ENCODE results near the gene METTL22. TPM values are rescaled to one million over a fixed set of nuclear protein-coding genes. Genes with fewer than 3 reads are reported as not detected.
A peak's percentile ranks its signal among the peaks of the same experiment; 100 is the strongest.

Gene METTL22
- total and polyA plus RNA-seq, 2 experiments from 2014 or later = 46.0 to 63.5 TPM

GRCh38 chr16:8679151-8679550 is 57.7 kb downstream of the METTL22 start:
- no peak for DNase-seq (ENCODE audit: low read depth in 1 of 2, low spot score in 1 of 2)
- no peak overlapping the region for H3K27ac ChIP-seq
- TF ChIP-seq CTCF (IDR thresholded peaks at IDR 0.05; ENCODE audit: low read depth, low read length) = no peak
- no peak overlapping the region for H3K4me3 ChIP-seq
- H3K9me3 ChIP-seq (ENCODE audit: low read depth) = no peaks in the 10 kb centered on the region
- peaks cover 8% of the 10 kb centered on the region for H3K27me3 ChIP-seq
- no peaks in the 10 kb centered on the region for H3K36me3 ChIP-seq
- no peaks in the 10 kb centered on the region for H3K4me1 ChIP-seq (ENCODE audit: low read depth)

- no peak overlapping the region for H3K4me3 ChIP-seq
- no peaks in the 10 kb centered on the region for H3K9me3 ChIP-seq (ENCODE audit: low read depth)
- DNase-seq (ENCODE audit: low read depth in 1 of 2, low spot score in 1 of 2) = no peak
- no peaks in the 10 kb centered on the region for H3K27me3 ChIP-seq
- no peak overlapping the region for H3K27ac ChIP-seq
- no peaks in the 10 kb centered on the region for H3K36me3 ChIP-seq
- peaks cover 9% of the 10 kb centered on the region for H3K4me1 ChIP-seq (ENCODE audit: low read depth)
- no peak for TF ChIP-seq CTCF (IDR thresholded peaks at IDR 0.05; ENCODE audit: low read depth, low read length)
Observed at GRCh38 chr16:8682551-8683259, 61.2 kb downstream of the METTL22 start.

- no peak for DNase-seq (ENCODE audit: low read depth in 1 of 2, low spot score in 1 of 2)
- Histone ChIP-seq H3K4me3 (no peak overlapping the region), H3K9me3 (ENCODE audit: low read depth) (no peaks in the 10 kb centered on the region), H3K4me1 (ENCODE audit: low read depth) (peaks cover 9% of the 10 kb centered on the region), H3K27me3 (no peaks in the 10 kb centered on the region), H3K36me3 (no peaks in the 10 kb centered on the region), H3K27ac (no peak overlapping the region)
- no peak for TF ChIP-seq CTCF (IDR thresholded peaks at IDR 0.05; ENCODE audit: low read depth, low read length)
Observed at GRCh38 chr16:8683640-8684039, 62.1 kb downstream of the METTL22 start.

GRCh38 chr16:8685617-8686016 is 64.1 kb downstream of the METTL22 start:
- no peaks in the 10 kb centered on the region for H3K9me3 ChIP-seq (ENCODE audit: low read depth)
- H3K27me3 ChIP-seq = no peaks in the 10 kb centered on the region
- H3K36me3 ChIP-seq = no peaks in the 10 kb centered on the region
- H3K27ac ChIP-seq = peak overlapping the region; percentile 48
- peaks cover 9% of the 10 kb centered on the region for H3K4me1 ChIP-seq (ENCODE audit: low read depth)
- no peak overlapping the region for H3K4me3 ChIP-seq
- TF ChIP-seq CTCF (IDR thresholded peaks at IDR 0.05; ENCODE audit: low read depth, low read length) = no peak
- no peak for DNase-seq (ENCODE audit: low read depth in 1 of 2, low spot score in 1 of 2)

GRCh38 chr16:8686031-8686621 is 64.6 kb downstream of the METTL22 start:
- DNase-seq (ENCODE audit: low read depth in 1 of 2, low spot score in 1 of 2) = peak in 1 of 2 donors; percentile 63
- H3K27me3 ChIP-seq = no peaks in the 10 kb centered on the region
- H3K9me3 ChIP-seq (ENCODE audit: low read depth) = no peaks in the 10 kb centered on the region
- H3K36me3 ChIP-seq = no peaks in the 10 kb centered on the region
- no peak overlapping the region for H3K4me3 ChIP-seq
- peak overlapping the region; percentile 48 for H3K27ac ChIP-seq
- H3K4me1 ChIP-seq (ENCODE audit: low read depth) = peaks cover 9% of the 10 kb centered on the region
- TF ChIP-seq CTCF (IDR thresholded peaks at IDR 0.05; ENCODE audit: low read depth, low read length) = no peak

All from cardiac muscle cell (in vitro differentiated cells and primary cell).